SJSA1 (cell line): ENCODE data around the gene SUN2. TPM values are rescaled to one million over a fixed set of nuclear protein-coding genes. Genes with fewer than 3 reads are reported as not detected.

ENCODE experiments used
- DNase-seq, 2 experiments: peaks; one replicate each; pipeline ENCODE4 v3.0.0-alpha.2; 2015 to 2020; ENCODE audit warnings: low spot score in 2 of 2, low read depth in 1 of 2
- H3K27ac ChIP-seq: fragments of 250-450 bp; sonication (Bioruptor Pico); 2 replicates; pipeline ENCODE4 v1.5.1; 2020; ENCODE audit warnings: mild to moderate bottlenecking, moderate library complexity
- H3K27me3 ChIP-seq: fragments of 250-450 bp; sonication (Bioruptor Pico); replicated peaks from 2 replicates; pipeline ENCODE4 v1.5.1; 2020; ENCODE audit warnings: mild to moderate bottlenecking, moderate library complexity
- H3K36me3 ChIP-seq: fragments of 250-450 bp; sonication (Bioruptor Pico); 2 replicates; pipeline ENCODE4 v1.5.1; 2020; ENCODE audit warnings: mild to moderate bottlenecking
- H3K4me1 ChIP-seq: fragments of 250-450 bp; sonication (Bioruptor Pico); replicated peaks from 2 replicates; pipeline ENCODE4 v1.6.1; 2021; ENCODE audit warnings: mild to moderate bottlenecking
- H3K4me3 ChIP-seq: fragments of 250-450 bp; sonication (Bioruptor Pico); 2 replicates; pipeline ENCODE4 v1.5.1; 2020; ENCODE audit warnings: mild to moderate bottlenecking
- H3K9me3 ChIP-seq: fragments of 250-450 bp; sonication (Bioruptor Pico); replicated peaks from 2 replicates; pipeline ENCODE4 v1.5.1; 2020; ENCODE audit warnings: mild to moderate bottlenecking
- total RNA-seq: library from RNA; depleted of rRNA; stranded (reverse); fragments of >200 nt; shearing (Covaris generic); gene quantifications from 2 replicates; pipeline ENCODE4 v1.2.3, GENCODE V29; 2014; rRNA removed

The SUN2 gene
- total RNA-seq, 1 experiment from 2014 or later: 238 TPM

DNA sequence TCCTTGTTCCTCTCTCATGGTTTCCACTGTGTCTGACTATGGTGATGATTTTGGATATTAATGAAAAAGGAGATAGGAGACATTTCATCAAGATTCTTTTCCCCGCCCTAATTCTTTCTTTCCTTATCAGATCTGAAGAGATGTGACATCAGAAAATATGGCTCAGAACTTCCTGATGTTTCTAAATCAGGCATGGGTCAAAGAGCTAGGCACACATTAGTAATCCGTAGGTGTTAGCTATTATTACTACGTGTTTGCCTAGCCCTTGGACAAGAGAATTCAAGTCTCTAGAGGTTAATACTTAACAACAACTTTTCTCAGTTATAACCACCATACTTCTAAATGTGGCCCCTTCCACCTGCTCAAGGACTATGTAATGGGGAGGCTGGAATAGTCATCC lies 60.9 kb downstream of the SUN2 start:
- Histone ChIP-seq H3K27me3 (no peaks in the 10 kb centered on the region), H3K27ac (no peak overlapping the region), H3K4me1 (peaks cover 36% of the 10 kb centered on the region), H3K36me3 (peaks cover 63% of the 10 kb centered on the region), H3K9me3 (no peaks in the 10 kb centered on the region), H3K4me3 (no peak overlapping the region)
- DNase-seq: no peak

DNA sequence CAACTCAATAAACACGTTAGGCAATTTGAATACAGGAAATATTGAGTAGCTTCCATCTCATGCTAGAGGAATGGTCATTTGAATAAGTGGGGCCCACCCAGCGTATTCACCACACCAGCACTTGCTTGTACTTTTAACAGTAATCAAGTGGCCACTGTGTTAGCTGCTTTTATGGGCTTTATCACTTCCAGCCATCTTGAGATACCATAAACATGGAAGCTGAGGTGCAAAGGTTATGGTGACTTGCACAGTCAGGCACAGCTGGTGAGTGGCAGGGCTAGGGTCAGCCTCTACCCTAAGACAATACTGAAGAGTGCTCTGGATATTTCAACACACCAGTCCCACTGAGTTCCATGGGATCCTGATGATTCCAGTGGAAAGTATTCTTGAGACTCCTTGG lies 61.7 kb downstream of the SUN2 start:
- H3K27ac ChIP-seq: no peak overlapping the region
- no peak for DNase-seq
- H3K4me3 ChIP-seq: no peak overlapping the region
- peaks cover 29% of the 10 kb centered on the region for H3K4me1 ChIP-seq
- H3K27me3 ChIP-seq: no peaks in the 10 kb centered on the region
- H3K36me3 ChIP-seq: peaks cover 67% of the 10 kb centered on the region
- H3K9me3 ChIP-seq: no peaks in the 10 kb centered on the region

- no peak for DNase-seq
- Histone ChIP-seq H3K4me1 (no peaks in the 10 kb centered on the region), H3K36me3 (peaks cover 93% of the 10 kb centered on the region), H3K9me3 (no peaks in the 10 kb centered on the region), H3K4me3 (no peak overlapping the region), H3K27ac (no peak overlapping the region), H3K27me3 (no peaks in the 10 kb centered on the region)
Observed at GRCh38 chr22:38689651-38690050, 66.1 kb downstream of the SUN2 start.

- no peak overlapping the region for H3K4me3 ChIP-seq
- H3K4me1 ChIP-seq: peaks cover 5% of the 10 kb centered on the region
- H3K27me3 ChIP-seq: no peaks in the 10 kb centered on the region
- no peak overlapping the region for H3K27ac ChIP-seq
- H3K36me3 ChIP-seq: peaks cover 78% of the 10 kb centered on the region
- no peaks in the 10 kb centered on the region; the same call in 1 of the 2 replicates for H3K9me3 ChIP-seq
- no peak for DNase-seq
Observed at GRCh38 chr22:38685761-38686160, 70.0 kb downstream of the SUN2 start.

DNA sequence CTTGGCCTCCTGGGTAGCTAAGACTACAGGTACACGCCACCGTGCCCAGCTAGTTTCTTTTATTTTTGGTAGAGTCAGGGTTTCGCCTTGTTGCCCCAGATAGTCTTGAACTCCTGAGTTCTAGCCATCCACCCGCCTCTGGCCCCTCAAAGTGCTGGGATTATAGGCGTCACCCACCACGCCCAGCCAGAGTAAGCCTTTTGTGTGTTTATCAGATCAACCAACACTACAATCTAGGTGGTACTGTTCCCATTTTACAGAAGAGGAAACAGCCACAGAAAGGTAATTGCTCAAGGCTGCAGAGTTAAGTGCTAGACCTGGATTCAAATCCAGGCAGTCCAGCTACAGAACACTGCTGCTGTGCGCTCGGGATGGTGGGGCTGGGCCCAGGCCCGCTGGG lies 70.9 kb downstream of the SUN2 start:
- no peak for DNase-seq
- H3K27ac ChIP-seq: no peak overlapping the region
- no peak overlapping the region for H3K4me3 ChIP-seq
- H3K4me1 ChIP-seq: peaks cover 5% of the 10 kb centered on the region
- H3K36me3 ChIP-seq: peaks cover 70% of the 10 kb centered on the region
- no peaks in the 10 kb centered on the region; the same call in 1 of the 2 replicates for H3K9me3 ChIP-seq
- H3K27me3 ChIP-seq: no peaks in the 10 kb centered on the region

Other genes with a start within 250 kb of the SUN2 start
- gene DDX17, start 249.7 kb downstream of the SUN2 start, total RNA-seq: 277 and 362 TPM in 2 replicates
- not detected in 2 replicates for gene DMC1, start 185.8 kb downstream of the SUN2 start, total RNA-seq
- gene FAM227A, start 99.6 kb downstream of the SUN2 start, total RNA-seq: 0.42 TPM in 1 of 2 replicates, not detected in the other
- 8.8 and 13.5 TPM in 2 replicates for gene CBY1, start 99.4 kb downstream of the SUN2 start, total RNA-seq
- 61.0 and 103 TPM in 2 replicates for gene TOMM22, start 74.0 kb downstream of the SUN2 start, total RNA-seq
- 53.5 and 67.0 TPM in 2 replicates for gene JOSD1, start 55.1 kb downstream of the SUN2 start, total RNA-seq
- gene GTPBP1, start 50.1 kb downstream of the SUN2 start, total RNA-seq: 24.8 and 28.9 TPM in 2 replicates
- 19.9 and 33.9 TPM in 2 replicates for gene DNAL4, start 38.1 kb upstream of the SUN2 start, total RNA-seq
- 2.1 and 2.2 TPM in 2 replicates for gene NPTXR, start 88.0 kb upstream of the SUN2 start, total RNA-seq
- 22.6 and 28.5 TPM in 2 replicates for gene CBX6, start 116.2 kb upstream of the SUN2 start, total RNA-seq
- not detected in 2 replicates for gene APOBEC3A, start 201.6 kb upstream of the SUN2 start, total RNA-seq
- gene APOBEC3B, start 226.3 kb upstream of the SUN2 start, total RNA-seq: 3.5 and 9.4 TPM in 2 replicates